GM21619 (cell line): ENCODE data around the gene KCNN3.
A peak's percentile ranks its signal among the peaks of the same experiment; 100 is the strongest.

Experiments
- ATAC-seq: cut with Tn5 transposase; IDR thresholded peaks from one replicate; pipeline ENCODE4 v1.9.1; 2021; ENCODE audit not compliant: unreplicated experiment

Gene KCNN3

DNA sequence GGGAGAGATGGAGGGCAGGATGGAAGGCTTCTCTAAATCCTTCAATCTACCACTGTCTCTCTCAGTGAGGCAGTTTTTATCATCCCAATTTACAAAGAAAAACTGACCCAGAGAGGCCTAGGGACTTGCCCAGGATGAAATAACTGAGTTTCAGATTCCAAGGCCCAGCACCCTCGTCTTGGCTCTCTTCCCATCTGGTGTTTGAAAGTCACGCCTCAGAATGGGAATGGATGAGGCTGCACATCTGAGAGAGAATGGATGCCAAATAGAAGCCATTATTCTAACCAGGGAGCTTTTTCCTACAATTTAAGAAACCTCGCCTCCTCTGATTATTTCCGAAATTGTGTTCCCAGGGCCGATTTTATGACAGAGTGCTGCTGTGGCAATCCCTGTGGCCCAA lies 10.6 kb upstream of the KCNN3 start:
- no peak for ATAC-seq

DNA sequence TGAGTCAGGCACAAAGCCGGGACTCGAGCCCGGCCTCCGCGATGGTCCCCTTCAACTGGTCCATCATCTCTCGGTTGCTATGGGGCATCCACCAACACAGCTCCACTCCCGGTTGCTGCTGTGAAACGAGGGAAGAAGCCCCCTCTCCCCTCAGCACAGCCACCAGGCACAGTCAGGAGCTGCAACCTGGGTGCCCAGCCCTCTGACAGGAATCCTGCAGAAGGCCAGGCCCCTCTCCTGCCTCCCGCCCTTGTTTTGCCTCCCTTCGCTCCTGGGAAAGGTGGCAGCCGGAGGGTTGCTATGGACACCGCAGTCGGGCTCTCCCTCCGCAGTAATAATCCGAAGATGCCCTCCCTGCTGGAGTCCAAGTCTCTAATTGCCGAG lies 8.9 kb upstream of the KCNN3 start:
- ATAC-seq: no peak

DNA sequence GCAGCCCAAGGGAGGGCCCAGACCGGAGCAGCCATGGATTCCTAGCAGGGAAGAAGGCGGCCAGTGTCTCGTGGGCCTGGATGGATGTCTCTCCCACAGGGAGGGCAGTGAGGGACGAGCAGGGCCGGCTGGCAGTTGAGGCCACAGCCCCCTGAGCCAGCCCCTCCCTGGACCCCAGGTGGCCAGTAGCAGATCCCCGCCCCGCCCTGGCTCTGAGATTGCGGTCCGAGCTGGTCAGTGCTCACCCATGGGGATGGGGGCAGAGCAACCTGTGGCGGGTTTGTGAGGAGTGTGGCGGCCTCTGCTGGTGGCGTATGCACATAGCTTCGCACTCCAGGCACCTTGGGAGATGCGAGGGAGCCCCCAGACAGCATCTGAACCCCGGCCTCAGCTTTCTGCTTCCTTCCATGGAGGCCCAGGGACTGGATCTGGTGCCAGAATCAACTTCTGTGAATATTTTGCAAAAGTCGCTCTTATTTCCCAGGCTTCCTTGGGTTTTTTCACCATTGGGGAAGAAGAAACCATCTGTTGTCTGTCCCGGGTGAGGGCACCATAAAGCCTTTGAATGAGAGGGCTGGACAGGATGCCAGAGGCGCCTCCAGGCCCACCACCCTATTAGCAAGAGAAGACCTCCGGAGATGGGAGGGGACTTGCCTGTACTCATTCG lies 8.4 kb upstream of the KCNN3 start:
- ATAC-seq: peak; percentile 60

DNA sequence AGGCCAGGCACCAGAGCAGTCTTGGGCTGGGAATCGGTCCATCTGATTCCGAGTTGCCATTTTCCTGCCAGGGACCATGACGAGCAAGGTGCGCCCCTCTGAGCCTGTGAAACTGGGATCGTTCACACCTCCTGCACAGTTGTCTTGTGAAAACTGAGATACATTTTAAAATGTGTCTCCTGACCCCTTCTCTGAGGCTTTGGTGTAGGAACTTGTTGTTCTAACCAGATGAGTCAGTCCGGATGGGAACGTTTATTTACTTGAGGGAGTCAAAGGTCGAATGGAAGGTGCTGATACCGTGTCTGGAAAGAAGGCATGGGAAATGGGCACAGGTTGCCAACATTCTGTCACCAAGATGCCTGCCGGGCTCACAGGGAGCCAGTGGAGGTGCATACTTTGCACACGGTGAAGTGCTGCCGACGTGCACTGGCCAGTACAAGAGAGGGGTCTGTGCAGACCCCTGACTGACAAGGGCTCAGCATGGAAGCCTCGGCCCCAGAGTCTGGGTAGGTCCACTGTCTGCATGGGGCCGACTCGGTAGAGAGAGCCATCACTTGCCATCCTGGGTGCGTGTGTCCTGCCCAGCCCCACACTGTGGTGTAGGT lies 7.4 kb upstream of the KCNN3 start:
- ATAC-seq: no peak

DNA sequence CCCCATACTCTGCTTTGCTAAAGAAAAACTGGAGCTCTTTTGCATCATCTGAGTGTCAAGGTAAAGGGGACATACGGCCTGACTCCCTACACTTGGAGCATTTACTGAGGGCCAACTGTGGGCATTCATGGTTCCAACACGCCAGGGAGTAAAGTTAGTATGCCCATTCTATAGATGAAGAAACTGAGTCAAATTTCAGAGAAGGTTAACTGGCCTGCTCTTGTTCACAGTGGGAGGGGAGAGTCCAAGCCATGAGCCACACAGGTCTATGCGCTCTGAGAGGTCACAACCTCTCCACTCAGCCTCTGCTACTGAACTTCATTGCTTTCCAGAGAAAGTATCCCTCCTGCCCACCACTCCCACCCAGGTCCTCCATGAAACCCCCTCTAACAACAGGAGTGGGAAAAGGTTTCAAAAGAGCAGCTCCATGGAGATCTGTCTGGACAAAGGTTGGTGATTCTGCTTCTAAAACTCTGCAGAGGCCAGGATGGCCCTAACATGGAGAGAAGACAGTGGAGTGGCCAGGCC lies 6.8 kb upstream of the KCNN3 start:
- no peak for ATAC-seq

DNA sequence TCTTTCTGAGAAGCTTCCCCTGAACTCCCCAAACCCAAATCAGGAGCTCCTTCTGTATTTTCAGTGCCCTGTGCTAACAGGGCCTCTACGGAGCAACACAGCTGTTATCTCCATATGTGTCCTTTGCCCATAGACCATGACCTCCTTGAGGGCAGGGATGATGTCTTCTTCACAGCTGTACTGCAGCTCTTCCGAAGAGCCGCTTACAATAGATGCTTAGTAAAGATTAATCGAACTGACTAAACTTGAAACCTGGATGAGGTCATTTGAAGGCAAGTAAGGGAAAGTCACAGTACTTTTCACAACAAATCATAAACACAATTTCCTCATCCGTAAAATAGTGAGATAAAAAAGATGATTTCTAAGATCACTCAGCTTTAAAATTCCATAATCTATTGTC lies 4.4 kb upstream of the KCNN3 start:
- ATAC-seq: no peak

GRCh38 chr1:154873321-154873950 lies 3.4 kb upstream of the KCNN3 start:
- ATAC-seq: no peak

DNA sequence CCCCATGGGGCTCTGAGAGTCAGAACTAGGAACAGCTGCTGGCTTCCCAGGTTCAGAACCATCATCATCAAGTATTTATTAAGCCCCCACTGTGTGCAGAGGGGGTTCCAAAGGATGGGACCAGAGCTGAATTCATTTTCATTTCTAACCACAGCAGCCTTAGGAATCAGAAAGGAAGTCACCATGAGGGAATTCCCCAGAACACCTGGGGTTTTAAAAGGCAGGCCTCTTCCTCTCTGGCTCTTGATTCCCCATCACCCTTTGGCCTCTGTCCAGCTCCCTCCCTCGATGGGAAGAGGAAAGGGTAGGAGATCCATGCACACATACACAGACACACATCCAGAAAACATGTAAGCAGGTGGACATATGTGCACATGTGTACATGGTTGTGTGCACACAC lies 1.3 kb upstream of the KCNN3 start:
- no peak for ATAC-seq

- no peak for ATAC-seq
Observed at GRCh38 chr1:154870734-154871133, 653 bp upstream of the KCNN3 start.

- no peak for ATAC-seq
Observed at GRCh38 chr1:154869351-154870114, 548 bp downstream of the KCNN3 start.

- ATAC-seq: no peak
Observed at GRCh38 chr1:154867841-154868605, 2.1 kb downstream of the KCNN3 start.

DNA sequence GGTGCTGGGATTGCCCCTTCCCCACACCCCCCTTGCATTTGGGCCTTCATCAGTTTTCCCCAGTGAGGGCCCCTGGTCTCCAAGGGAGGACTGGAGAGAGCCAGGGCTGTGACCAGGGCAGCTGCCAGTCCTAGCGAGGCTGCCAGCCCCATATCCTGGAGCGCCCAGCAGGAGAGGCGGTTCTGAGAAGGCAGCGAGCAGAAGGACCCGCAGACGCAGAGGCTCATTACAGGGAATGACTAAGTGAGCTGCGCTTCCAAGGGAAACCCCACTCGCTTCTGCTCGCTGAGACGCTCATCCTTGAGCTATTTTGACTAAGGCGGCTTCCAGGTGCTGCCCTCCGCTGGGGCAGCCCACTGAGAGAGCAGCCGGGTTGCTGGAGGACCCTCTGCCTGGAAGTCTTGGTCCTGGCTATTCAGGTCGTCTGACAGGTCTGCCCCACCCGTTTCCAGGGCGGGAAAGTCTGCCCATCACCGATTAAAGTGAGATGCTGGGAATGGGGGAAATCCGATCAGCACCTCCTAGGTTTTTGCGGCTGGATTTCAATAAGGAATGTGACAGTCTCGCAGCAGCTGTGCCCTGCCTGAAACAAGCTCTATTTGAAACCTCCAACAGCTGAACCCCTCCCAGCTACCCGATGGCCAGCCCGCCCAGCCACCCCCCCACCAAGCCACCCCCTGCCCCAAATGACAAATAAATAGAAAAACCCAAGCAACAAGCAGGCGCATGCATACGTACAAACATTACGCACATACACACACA lies 2.8 kb downstream of the KCNN3 start:
- ATAC-seq: no peak

- ATAC-seq: no peak
Observed at GRCh38 chr1:154866257-154867063, 3.6 kb downstream of the KCNN3 start.

- ATAC-seq: no peak
Observed at GRCh38 chr1:154865442-154866256, 4.4 kb downstream of the KCNN3 start.

GRCh38 chr1:154864189-154864975 lies 5.7 kb downstream of the KCNN3 start:
- no peak for ATAC-seq

DNA sequence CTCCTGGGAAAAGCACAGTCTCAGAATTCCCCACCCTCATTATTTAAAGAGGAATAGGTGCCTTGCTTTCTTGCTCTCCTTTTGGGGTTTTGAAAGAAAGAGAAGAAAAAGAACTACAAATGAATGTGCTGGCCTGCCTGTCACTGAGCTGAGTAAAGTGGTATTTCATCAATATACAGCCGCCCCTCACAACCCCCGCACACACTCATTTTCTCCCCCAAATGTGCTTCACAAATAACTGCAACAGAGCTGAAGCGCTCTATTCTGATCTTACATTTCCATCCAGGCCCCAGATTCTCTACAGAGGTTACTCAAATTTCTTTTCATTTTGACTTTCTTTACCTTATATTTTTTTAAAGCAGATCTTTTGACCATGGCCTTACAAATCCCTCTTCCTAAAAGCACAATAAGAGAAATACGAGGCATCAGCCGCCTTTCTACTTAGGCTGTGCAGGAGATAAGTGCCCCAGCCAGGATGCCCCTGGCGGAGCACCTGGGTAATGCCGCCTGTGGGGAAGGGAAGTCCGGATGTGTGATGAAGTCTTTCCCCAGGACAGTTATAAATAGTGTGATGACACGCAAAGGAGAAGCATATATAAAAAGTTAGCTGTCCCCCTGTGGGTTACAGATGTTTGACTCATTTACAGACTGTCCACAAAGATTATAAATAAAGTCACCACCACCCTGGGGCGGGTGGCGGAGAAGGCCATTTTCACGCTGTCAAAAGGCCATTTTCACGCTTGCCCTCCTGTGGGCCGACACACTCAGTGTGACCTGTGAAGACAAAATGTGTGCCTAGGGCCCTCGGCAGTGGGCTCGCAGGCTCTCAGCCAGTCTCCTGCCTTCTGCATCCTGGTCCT lies 6.5 kb downstream of the KCNN3 start:
- ATAC-seq: peak; percentile 25

DNA sequence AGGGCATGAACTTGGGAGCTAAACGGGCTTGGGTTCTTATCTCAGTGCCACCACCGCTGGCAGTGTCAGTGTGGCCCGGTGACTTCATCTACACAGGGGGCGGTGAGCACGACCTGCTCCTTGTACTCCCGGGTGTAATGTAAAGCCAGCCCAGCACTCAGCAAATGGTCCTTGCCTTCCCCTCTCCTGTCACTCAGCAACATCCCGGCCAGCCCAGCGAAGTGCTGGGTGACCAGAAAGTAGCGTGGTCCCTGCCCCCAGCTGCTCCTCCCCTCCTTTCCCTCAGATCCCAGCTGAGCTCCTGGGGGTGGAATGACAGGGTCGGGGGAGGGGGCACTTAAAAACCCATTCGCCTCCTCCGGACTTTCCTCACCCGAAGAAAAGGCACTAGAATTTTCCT lies 7.2 kb downstream of the KCNN3 start:
- ATAC-seq: no peak
